HL-60/S4 (cell line): ENCODE results near the gene DYNAP.

Source experiments
- in situ Hi-C: fragments of 300-500 bp; cut with MboI; formaldehyde crosslinking; loops from 2 replicates; pipeline ENCODE4 v1.14.3; 2022; ENCODE audit warnings: low sequenced_read_pairs

DYNAP gene

GRCh38 chr18:54590945-54591344, at the start of gene DYNAP:
Gene DYNAP, plus strand, starts transcription at chr18:54591245. Its CDS starts 38 bp downstream, at chr18:54591283.
- in situ Hi-C loops: no loop called here

- in situ Hi-C loops: no loop called here
Observed at GRCh38 chr18:54551590-54551989, 39.5 kb upstream of the DYNAP start.

GRCh38 chr18:54555286-54555685, 35.8 kb upstream of the DYNAP start:
- in situ Hi-C loops: no loop called here

GRCh38 chr18:54555996-54556395, 35.0 kb upstream of the DYNAP start:
- in situ Hi-C loops: no loop called here

- in situ Hi-C loops: no loop called here
Observed at GRCh38 chr18:54557958-54558357, 33.1 kb upstream of the DYNAP start.

GRCh38 chr18:54558609-54559585, 32.1 kb upstream of the DYNAP start:
- in situ Hi-C loops: no loop called here

- in situ Hi-C loops: no loop called here
Observed at GRCh38 chr18:54561706-54562267, 29.3 kb upstream of the DYNAP start.

GRCh38 chr18:54580202-54580729, 10.8 kb upstream of the DYNAP start:
- in situ Hi-C loops: no loop called here

GRCh38 chr18:54584065-54584464, 7.0 kb upstream of the DYNAP start:
- in situ Hi-C loops: no loop called here

- in situ Hi-C loops: no loop called here
Observed at GRCh38 chr18:54585743-54586142, 5.3 kb upstream of the DYNAP start.

GRCh38 chr18:54604211-54604610, 13.2 kb downstream of the DYNAP start:
- in situ Hi-C loops: no loop called here

- in situ Hi-C loops: no loop called here
Observed at GRCh38 chr18:54606835-54607212, 15.8 kb downstream of the DYNAP start.

- in situ Hi-C loops: no loop called here
Observed at GRCh38 chr18:54607213-54608027, 16.4 kb downstream of the DYNAP start.

GRCh38 chr18:54608028-54608642, 17.1 kb downstream of the DYNAP start:
- in situ Hi-C loops: no loop called here

GRCh38 chr18:54611816-54612215, 20.8 kb downstream of the DYNAP start:
- in situ Hi-C loops: no loop called here

- in situ Hi-C loops: no loop called here
Observed at GRCh38 chr18:54612237-54612636, 21.2 kb downstream of the DYNAP start.

GRCh38 chr18:54613174-54613573, 22.1 kb downstream of the DYNAP start:
- in situ Hi-C loops: no loop called here

- in situ Hi-C loops: no loop called here
Observed at GRCh38 chr18:54616220-54616848, 25.3 kb downstream of the DYNAP start.

- in situ Hi-C loops: no loop called here
Observed at GRCh38 chr18:54622084-54622483, 31.0 kb downstream of the DYNAP start.

GRCh38 chr18:54626779-54627178, 35.7 kb downstream of the DYNAP start:
- in situ Hi-C loops: no loop called here
